Tibial nerve (tissue), 4 donors: ENCODE results near the gene CKAP5. TPM values are rescaled to one million over a fixed set of nuclear protein-coding genes. Genes with fewer than 3 reads are reported as not detected.
A peak's percentile ranks its signal among the peaks of the same experiment; 100 is the strongest.

Source experiments
- DNase-seq, 2 donors: peaks; one replicate each; pipeline ENCODE4 v3.0.0-alpha.2; 2019; ENCODE audit warnings: low spot score in 2 of 2
- H3K27ac ChIP-seq, 4 donors: fragments of 200-600 bp; sonication (generic) in 3 of 4; one replicate each; pipeline ENCODE4 v1.5.1; 2017 to 2019; ENCODE audit warnings: mild to moderate bottlenecking in 1 of 4
- H3K27me3 ChIP-seq, 2 donors: fragments of 200-600 bp; sonication (generic) in 1 of 2; one replicate each; pipeline versions ENCODE4 v1.5.1 to v1.6.0; 2017 to 2019
- H3K36me3 ChIP-seq, 3 donors: fragments of 200-600 bp; sonication (generic); one replicate each; pipeline ENCODE4 v1.5.1; 2018 to 2019
- H3K4me1 ChIP-seq, 4 donors: fragments of 200-600 bp; sonication (generic) in 3 of 4; one replicate each; pipeline ENCODE4 v1.5.1; 2017 to 2019
- H3K4me3 ChIP-seq, 4 donors: fragments of 200-600 bp; sonication (generic) in 3 of 4; one replicate each; pipeline ENCODE4 v1.5.1; 2017 to 2019; ENCODE audit warnings: mild to moderate bottlenecking in 1 of 4, moderate library complexity in 1 of 4
- H3K9me3 ChIP-seq, 4 donors: fragments of 200-600 bp; sonication (generic) in 3 of 4; one replicate each; pipeline ENCODE4 v1.5.1; 2017 to 2019
- CTCF ChIP-seq, 5 experiments: fragments of 200-600 bp in 3 of 5; fragments of 450-650 bp in 2 of 5; sonication (generic) in 3 of 5; IDR thresholded peaks; one replicate each; pipeline ENCODE4 v1.5.1; 2016 to 2019; ENCODE audit warnings: antibody characterized with exemption in 5 of 5, mild to moderate bottlenecking in 3 of 5, moderate library complexity in 2 of 5
- EP300 ChIP-seq, 2 donors: sonication (generic); formaldehyde crosslinking; IDR thresholded peaks; one replicate each; pipeline ENCODE4 v1.6.1; 2017; ENCODE audit warnings: antibody characterized with exemption in 2 of 2, mild to moderate bottlenecking in 1 of 2
- POLR2A ChIP-seq, 2 donors: fragments of 450-650 bp; IDR thresholded peaks; one replicate each; pipeline ENCODE4 v1.6.1; 2017; ENCODE audit warnings: antibody characterized with exemption in 2 of 2, mild to moderate bottlenecking in 2 of 2, moderate library complexity in 2 of 2
- WGBS, 2 donors: methylation state at CpG; one replicate each; pipeline ENCODE4 v1.1.5; 2018; 5-methylcytosine and 5-hydroxymethylcytosine counted together
- total RNA-seq, 4 donors: library from RNA; depleted of rRNA; stranded (reverse); fragments of >200 nt; gene quantifications; one replicate each; pipeline ENCODE4 v1.1.0, GENCODE V29; 2016

The CKAP5 gene
- total RNA-seq, 4 donors from 2014 or later: 36.9 to 52.7 (median 47.7) TPM

GRCh38 chr11:46706886-46707285 lies 139.2 kb downstream of the CKAP5 start:
- 88 to 89% methylated on average over 7 of the region's 7 CpGs for WGBS, 2 donors

DNA sequence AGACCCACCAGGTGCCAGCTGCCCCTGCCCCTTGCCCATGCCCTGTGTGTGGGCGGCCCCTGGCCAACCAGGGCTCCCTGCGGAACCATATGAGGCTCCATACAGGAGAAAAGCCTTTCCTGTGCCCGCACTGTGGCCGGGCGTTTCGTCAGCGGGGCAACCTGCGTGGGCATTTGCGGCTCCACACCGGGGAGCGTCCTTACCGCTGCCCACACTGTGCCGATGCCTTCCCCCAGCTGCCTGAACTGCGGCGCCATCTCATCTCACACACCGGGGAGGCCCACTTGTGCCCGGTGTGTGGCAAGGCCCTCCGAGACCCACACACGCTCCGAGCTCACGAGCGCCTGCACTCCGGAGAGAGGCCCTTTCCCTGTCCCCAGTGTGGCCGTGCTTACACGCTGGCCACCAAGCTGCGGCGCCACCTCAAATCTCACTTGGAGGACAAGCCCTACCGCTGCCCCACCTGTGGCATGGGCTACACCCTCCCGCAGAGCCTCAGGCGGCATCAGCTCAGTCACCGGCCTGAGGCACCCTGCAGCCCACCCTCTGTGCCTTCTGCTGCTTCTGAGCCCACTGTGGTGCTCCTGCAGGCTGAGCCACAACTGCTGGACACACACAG lies 140.9 kb downstream of the CKAP5 start:
- 95 to 96% methylated on average over 27 to 29 of the region's 31 CpGs for WGBS, 2 donors
- DNase-seq: no peak
- TF ChIP-seq EP300 (IDR thresholded peaks at IDR 0.05): no peak
- TF ChIP-seq CTCF (IDR thresholded peaks at IDR 0.05): no peak
- TF ChIP-seq POLR2A (IDR thresholded peaks at IDR 0.05): no peak
- H3K27me3 ChIP-seq: no peaks in the 10 kb centered on the region
- H3K36me3 ChIP-seq: peaks cover 3 to 69% (median 25%) of the 10 kb centered on the region in 3 donors
- no peak overlapping the region for H3K4me3 ChIP-seq
- H3K4me1 ChIP-seq: peaks cover 0 to 20% (median 13%) of the 10 kb centered on the region in 4 donors
- no peaks in the 10 kb centered on the region for H3K9me3 ChIP-seq
- no peak overlapping the region for H3K27ac ChIP-seq

More at GRCh38 chr11:46706886-46707285, 139.2 kb downstream of the CKAP5 start:
- Histone ChIP-seq H3K4me3 (no peak overlapping the region), H3K4me1 (peaks cover 0 to 22% (median 6%) of the 10 kb centered on the region in 4 donors), H3K9me3 (no peaks in the 10 kb centered on the region), H3K36me3 (peaks cover 3 to 69% (median 25%) of the 10 kb centered on the region in 3 donors), H3K27ac (no peak overlapping the region), H3K27me3 (no peaks in the 10 kb centered on the region)
- TF ChIP-seq CTCF (IDR thresholded peaks at IDR 0.05) (no peak), POLR2A (IDR thresholded peaks at IDR 0.05) (no peak), EP300 (IDR thresholded peaks at IDR 0.05) (no peak)
- DNase-seq: no peak

DNA sequence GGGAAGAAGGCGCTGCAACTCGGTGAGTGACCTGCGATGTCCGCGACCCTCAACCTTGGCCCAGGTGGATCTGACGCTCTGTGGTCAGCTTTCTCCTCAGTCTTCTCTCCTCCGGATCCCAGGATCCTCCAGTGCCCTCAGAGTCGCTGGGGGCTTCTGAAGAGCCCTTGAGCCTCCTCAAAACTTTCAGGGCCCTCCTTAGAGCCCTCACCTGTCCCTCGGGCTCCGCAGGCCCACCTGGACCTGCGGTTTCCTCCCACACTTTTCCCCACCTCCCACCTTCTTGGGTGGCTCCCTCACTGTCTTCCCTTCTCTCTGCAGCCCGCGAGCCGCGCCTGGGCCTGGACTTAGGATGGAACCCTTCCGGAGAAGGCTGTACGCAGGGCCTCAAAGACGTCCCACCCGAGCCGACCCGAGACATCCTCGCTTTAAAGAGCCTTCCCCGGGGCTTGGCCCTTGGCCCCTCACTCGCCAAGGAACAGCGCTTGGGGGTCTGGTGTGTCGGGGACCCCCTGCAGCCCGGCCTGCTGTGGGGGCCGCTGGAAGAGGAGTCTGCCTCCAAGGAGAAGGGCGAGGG lies 144.9 kb downstream of the CKAP5 start:
- TF ChIP-seq EP300 (IDR thresholded peaks at IDR 0.05): no peak
- no peak for TF ChIP-seq CTCF (IDR thresholded peaks at IDR 0.05)
- TF ChIP-seq POLR2A (IDR thresholded peaks at IDR 0.05): no peak
- Histone ChIP-seq H3K4me3 (peak overlapping the region; percentile 77 to 92 (median 86)), H3K9me3 (no peaks in the 10 kb centered on the region), H3K4me1 (peaks cover 0 to 56% (median 44%) of the 10 kb centered on the region in 4 donors), H3K36me3 (peaks cover 3 to 51% (median 25%) of the 10 kb centered on the region in 3 donors), H3K27me3 (no peaks in the 10 kb centered on the region), H3K27ac (peak overlapping the region; percentile 80 to 94 (median 92))
- DNase-seq: no peak
- 1% methylated on average over 27 to 29 of the region's 29 CpGs for WGBS, 2 donors

- peak in 2 of 5 experiments; percentile 27 to 48 for TF ChIP-seq CTCF (IDR thresholded peaks at IDR 0.05)
- peak; percentile 90 to 91 for TF ChIP-seq EP300 (IDR thresholded peaks at IDR 0.05)
- peak; percentile 7 to 58 for TF ChIP-seq POLR2A (IDR thresholded peaks at IDR 0.05)
- Histone ChIP-seq H3K9me3 (no peaks in the 10 kb centered on the region), H3K4me3 (peak within 1 kb of the TSS; percentile 77 to 92 (median 86)), H3K27me3 (no peaks in the 10 kb centered on the region), H3K4me1 (peaks cover 0 to 64% (median 45%) of the 10 kb centered on the region in 4 donors), H3K27ac (peak within 1 kb of the TSS; percentile 80 to 94 (median 92)), H3K36me3 (peaks cover 3 to 51% (median 28%) of the 10 kb centered on the region in 3 donors)
- 0 to 1% methylated on average over 44 of the region's 44 CpGs for WGBS, 2 donors
- DNase-seq: peak; percentile 99 to 100
These were observed 145.6 kb downstream of the CKAP5 start, which contains the start of the genes ARHGAP1 and ZNF408 for GRCh38 chr11:46700241-46701077. Gene ARHGAP1, minus strand, starts transcription at chr11:46700619. Its CDS starts 4,512 bp downstream, at chr11:46696107. Gene ZNF408, plus strand, starts transcription at chr11:46701031. Its CDS starts 17 bp downstream, at chr11:46701048.
